HG03196 (cell line): ENCODE results near the gene RHOV.
A peak's percentile ranks its signal among the peaks of the same experiment; 100 is the strongest.

ENCODE experiments used
- ATAC-seq: cut with Tn5 transposase; IDR thresholded peaks from one replicate; pipeline ENCODE4 v1.9.1; 2021; ENCODE audit not compliant: unreplicated experiment

The RHOV gene

DNA sequence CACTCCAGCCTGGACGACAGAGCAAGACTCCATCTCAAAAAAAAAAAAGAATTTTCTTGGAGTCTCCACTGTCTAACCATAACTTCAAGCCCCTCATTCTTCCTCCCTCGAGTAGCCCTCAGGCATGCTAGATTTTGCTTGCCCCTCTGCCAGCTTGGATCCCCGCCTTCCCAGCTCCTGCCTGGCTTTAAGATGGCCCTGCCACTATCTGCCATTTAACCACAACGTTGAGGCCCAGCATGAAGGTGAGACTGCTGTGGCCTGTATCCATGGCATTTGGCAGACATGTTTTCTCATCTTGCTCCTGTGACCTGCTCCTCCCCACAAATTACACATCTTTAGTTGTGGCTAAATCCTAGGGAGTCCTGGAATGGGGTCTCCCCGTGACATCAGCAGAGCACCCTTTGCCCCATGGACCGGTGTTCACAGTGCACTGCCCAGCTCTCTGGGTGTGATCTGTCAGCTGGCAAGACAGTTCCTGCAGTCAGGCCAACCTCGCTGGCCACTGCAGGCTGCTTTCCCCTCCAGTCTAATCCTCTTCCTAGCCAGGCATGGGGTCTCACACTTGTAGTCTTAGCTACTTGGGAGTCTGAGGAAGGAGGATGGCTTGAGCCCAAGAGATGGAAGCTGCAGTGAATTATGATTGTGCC lies 30.6 kb upstream of the RHOV start:
- no peak for ATAC-seq

DNA sequence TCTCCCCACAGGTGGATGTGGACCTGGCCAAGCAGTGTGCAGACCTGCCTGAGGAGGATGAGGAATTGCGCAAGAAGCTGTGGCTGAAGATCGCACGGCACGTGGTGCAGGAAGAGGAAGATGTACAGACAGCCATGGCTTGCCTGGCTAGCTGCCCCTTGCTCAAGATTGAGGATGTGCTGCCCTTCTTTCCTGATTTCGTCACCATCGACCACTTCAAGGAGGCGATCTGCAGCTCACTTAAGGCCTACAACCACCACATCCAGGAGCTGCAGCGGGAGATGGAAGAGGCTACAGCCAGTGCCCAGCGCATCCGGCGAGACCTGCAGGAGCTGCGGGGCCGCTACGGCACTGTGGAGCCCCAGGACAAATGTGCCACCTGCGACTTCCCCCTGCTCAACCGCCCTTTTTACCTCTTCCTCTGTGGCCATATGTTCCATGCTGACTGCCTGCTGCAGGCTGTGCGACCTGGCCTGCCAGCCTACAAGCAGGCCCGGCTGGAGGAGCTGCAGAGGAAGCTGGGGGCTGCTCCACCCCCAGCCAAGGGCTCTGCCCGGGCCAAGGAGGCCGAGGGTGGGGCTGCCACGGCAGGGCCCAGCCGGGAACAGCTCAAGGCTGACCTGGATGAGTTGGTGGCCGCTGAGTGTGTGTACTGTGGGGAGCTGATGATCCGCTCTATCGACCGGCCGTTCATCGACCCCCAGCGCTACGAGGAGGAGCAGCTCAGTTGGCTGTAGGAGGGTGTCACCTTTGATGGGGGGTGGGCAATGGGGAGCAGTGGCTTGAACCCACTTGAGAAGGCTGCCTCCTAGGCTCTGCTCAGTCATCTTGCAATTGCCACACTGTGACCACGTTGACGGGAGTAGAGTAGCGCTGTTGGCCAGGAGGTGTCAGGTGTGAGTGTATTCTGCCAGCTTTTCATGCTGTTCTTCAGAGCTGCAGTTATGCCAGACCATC lies 28.8 kb upstream of the RHOV start:
- ATAC-seq, result no peak

- ATAC-seq, result no peak
These were observed 27.0 kb upstream of the RHOV start for GRCh38 chr15:40901053-40901443.

GRCh38 chr15:40900256-40901052 lies 26.4 kb upstream of the RHOV start:
- ATAC-seq, result no peak

GRCh38 chr15:40899536-40900207 lies 25.6 kb upstream of the RHOV start:
- ATAC-seq, result no peak

DNA sequence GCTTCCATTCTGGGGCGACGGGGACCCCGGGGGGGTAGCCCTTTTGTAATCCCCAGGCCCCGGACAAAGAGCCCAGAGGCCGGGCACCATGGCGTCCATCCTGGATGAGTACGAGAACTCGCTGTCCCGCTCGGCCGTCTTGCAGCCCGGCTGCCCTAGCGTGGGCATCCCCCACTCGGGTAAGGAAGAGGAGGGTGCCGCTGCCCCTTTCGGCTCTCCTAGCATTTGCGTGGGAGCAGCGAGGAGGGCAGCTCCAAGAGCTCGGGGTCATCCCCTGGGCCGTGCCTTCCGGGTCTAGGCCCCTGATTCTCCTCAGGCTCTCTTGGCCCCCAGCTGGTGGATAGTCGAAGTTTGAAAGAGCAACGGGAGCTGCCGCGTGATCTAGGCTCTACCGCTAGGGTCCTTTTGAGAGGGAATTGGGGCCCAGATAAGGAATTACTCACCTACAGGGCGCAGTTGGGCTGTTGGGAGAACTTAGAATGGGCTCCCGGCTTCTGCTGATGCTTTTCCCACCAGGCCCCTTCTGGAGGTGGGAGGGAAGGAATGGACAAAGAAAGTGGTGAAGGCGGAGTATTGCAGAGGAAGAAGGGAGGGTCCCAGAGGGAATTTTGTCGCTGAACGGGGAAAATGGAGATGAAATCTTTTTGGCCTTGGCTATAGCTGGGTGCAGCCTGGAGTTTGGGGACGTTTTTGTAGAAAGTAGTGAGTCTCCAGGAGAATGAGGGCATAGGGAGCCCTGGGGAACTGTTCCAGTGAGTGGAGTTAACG lies 20.8 kb upstream of the RHOV start:
- peak; percentile 31 for ATAC-seq

DNA sequence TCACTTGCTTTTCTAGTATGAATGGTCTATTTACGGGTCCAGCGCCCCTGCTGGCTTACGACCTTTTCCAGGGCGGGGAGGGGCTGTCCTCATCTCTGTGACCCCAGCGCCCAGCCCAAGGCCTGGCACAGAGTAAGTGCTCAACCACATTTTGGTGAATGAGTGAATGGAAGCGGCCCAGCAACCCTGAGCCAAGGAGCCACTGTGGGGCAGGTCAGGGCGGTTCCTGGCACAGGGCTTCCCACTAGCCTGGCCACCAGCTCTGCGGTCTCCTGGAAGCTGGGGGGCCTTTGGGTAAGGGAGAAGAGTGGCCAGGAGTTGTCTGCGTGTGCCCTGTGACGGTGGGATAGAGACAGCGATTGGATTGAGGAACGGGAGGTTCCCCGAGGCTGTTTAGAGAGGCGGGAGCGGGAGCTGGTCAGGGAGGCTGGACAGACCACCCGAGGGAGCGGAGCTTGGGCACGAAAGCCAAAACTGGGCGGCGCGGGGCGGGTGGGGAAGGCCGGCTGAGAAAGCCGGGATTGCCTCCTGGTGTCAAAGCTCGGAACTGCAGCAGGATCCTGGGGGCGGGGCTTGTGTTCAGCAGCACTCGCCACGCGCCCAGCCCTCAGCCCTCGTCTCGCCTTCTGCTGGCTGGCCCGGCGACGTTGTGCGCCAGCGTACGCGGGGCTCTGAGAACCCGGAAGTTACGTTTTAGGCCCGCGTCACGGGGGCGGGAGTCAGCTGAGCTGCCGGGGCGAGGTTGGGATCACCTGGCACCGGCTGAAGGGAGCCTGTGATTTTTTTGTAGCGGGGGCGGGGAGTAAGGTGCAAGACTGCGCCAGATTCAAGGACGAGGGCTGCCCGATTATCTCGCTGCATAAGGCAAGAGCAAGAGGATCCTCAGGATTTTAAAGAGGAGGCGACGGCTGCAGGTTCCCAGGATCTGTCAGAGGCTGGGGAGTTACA lies 20.0 kb upstream of the RHOV start, which contains the start of gene VPS18:
Gene VPS18 (plus strand): TSS at position 718 of the 948 bp plus-strand sequence. CDS start 319 bp downstream, outside the sequence.
- peak; percentile 74 for ATAC-seq

DNA sequence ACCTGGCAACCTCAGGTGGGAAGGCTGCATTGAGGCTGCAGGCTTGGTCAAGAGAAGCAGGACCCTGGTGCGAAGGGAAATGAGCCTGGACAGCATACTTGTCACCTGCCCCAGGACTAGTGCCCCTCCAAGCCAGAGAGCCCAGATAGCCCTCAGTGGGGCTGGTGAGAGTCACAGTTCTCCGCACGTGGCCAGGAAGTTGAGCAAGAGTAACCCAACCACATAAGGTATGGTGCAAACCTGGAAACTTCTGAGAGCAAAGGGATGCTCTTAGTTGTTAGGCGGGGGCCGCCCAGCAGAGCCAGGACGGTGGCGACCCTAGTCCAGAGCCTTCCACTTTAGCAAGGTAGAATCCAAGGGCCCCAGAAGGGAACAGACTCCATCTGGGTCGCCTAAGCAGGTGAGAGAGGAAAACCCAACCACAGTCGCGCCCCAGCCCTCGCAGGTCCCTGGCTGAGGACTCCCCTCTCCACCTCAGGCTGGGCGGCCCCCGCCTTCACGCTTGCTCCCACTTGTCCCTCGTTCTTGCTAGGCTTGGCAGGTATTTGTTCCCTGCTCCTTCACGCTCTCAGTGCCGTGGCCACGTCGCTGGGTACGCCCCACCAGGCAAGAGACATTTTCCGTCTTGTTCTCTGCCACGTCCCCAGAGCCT lies 19.1 kb upstream of the RHOV start:
- no peak for ATAC-seq

GRCh38 chr15:40892447-40893012 lies 18.5 kb upstream of the RHOV start:
- no peak for ATAC-seq

DNA sequence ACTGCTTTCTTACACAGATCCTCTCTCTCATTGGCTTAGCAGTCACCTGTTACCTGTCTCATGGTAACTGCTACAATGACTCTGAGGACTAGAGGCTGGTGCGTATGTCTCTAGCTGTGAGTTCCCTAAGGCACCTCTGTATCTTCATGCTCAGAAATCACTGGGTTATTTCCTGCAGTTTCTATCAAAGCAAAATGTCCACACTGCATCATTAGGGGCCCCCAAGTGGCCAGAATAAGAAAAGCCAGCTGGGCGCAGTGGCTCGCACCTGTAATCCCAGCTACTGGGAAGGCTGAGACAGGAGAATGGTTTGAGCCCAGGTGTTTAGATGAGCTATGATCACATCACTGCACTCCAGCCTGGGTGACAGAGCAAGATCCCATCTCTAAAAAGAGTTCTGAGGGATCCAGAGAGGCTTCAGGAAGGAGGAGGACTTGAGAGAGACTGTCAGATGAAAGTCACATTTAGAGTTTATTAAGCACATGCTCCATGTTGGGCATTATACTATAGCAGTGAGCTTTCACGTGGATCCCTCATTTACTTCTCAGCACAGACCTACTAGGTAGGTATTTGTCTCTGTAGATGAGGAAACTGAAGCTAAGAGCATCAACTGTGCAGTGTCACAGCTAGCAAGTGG lies 17.9 kb upstream of the RHOV start:
- ATAC-seq, result no peak

- ATAC-seq, result no peak
These were observed 17.1 kb upstream of the RHOV start for GRCh38 chr15:40891138-40891537.

GRCh38 chr15:40889112-40889511 lies 15.1 kb upstream of the RHOV start:
- ATAC-seq, result no peak

- no peak for ATAC-seq
These were observed 12.6 kb upstream of the RHOV start for GRCh38 chr15:40886586-40886985.

DNA sequence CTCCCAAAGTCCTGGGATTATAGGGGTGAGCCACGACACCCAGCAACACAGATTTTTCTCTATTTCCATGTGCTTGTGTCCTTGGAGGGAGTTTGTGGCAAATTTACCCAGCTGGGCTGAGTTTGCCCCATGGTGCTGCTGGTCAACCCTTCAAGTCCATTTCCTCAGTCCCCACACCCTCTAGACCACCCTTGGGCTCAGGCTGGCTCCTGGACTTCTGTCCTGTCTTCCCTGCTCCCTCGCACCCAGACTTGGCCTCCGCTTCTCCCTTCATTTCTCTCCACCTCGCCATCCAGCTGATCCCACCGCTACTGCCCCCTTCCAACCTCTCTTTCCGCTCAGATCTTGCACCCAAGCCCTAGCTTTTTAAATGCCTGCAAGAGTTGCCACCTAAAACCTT lies 7.3 kb upstream of the RHOV start:
- ATAC-seq, result no peak

GRCh38 chr15:40879609-40880008 lies 5.6 kb upstream of the RHOV start:
- ATAC-seq, result no peak

GRCh38 chr15:40878785-40879184 lies 4.8 kb upstream of the RHOV start:
- ATAC-seq, result peak; percentile 63

DNA sequence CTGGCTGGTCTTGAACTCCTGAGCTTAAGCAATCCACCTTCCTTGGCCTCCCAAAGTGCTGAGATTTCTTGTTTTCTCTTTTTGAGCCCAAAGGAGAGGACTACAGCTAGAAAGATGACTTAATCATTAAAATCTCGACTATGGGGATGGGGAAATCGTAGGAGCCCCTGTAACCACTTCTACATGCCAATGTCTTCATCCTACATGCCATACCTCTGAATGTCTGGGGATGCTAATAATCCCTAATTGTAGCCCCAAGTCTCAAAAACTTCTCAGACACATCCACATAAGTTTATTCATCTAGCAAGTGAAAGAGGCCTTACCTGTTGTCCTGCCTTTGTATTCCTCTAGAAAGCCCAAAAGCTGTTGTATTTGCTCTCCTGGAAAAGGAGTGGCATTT lies 3.7 kb upstream of the RHOV start:
- no peak for ATAC-seq
